Activated naive CD4-positive, alpha-beta T cell treated with anti-CD3 and anti-CD28 coated beads, Interleukin-2, amount 50 U/mL, for 16 hours (primary cell): ENCODE results near the gene NDUFS5.
A peak's percentile ranks its signal among the peaks of the same experiment; 100 is the strongest.
"Not testable (repeated sequence)": the region's sequence is repeated elsewhere in the genome, so short reads cannot be mapped to it uniquely, and the experiment has no call there.

Source experiments
- DNase-seq: peaks from one replicate; pipeline ENCODE4 v3.0.0-alpha.2; 2020

Gene NDUFS5

GRCh38 chr1:39065542-39065941, 39.4 kb downstream of the NDUFS5 start:
- DNase-seq, result no peak

- not testable (repeated sequence) for DNase-seq
Measured at GRCh38 chr1:39068227-39068626, 42.1 kb downstream of the NDUFS5 start.

- DNase-seq, result not testable (repeated sequence)
Measured at GRCh38 chr1:39071557-39071956, 45.4 kb downstream of the NDUFS5 start.

- DNase-seq, result no peak
Measured at GRCh38 chr1:39076127-39076798, 50.1 kb downstream of the NDUFS5 start.

- no peak for DNase-seq
Measured at GRCh38 chr1:39076799-39077148, 50.6 kb downstream of the NDUFS5 start.

GRCh38 chr1:39080269-39080826, 54.2 kb downstream of the NDUFS5 start:
- DNase-seq, result no peak

GRCh38 chr1:39080831-39081270, 54.7 kb downstream of the NDUFS5 start:
- no peak for DNase-seq

- peak; percentile 25 for DNase-seq
Measured at GRCh38 chr1:39081271-39082009, 55.3 kb downstream of the NDUFS5 start.

GRCh38 chr1:39082010-39082799, 56.1 kb downstream of the NDUFS5 start:
- DNase-seq, result no peak

- DNase-seq, result no peak
Measured at GRCh38 chr1:39082811-39083576, 56.8 kb downstream of the NDUFS5 start.

- no peak for DNase-seq
Measured at GRCh38 chr1:39084191-39084590, 58.0 kb downstream of the NDUFS5 start.
